GM12878 (cell line): ENCODE data around the gene GTF2H1. TPM values are rescaled to one million over a fixed set of nuclear protein-coding genes. Genes with fewer than 3 reads are reported as not detected.
A peak's percentile ranks its signal among the peaks of the same experiment; 100 is the strongest.
"Not testable (repeated sequence)": the region's sequence is repeated elsewhere in the genome, so short reads cannot be mapped to it uniquely, and the experiment has no call there.

Source experiments
- ATAC-seq: fragments of 200-7000 bp; cut with Tn5 transposase; 3 replicates; pipeline ENCODE4 v1.9.1; 2020; ENCODE audit warnings: mild to moderate bottlenecking, moderate library complexity
- BruUV-seq: library from RNA; stranded (reverse); fragments of 400-500 nt; replicated peaks from 2 replicates; lab custom pipeline; 2021; lab: Mats Ljungman, UMichigan
- CTCF ChIA-PET: fragments of 300-600 bp; sonication (Branson Sonifier 250); formaldehyde crosslinking; extraction: SDS; loops from one replicate; lab custom pipeline; 2021; ENCODE audit warnings: inconsistent platforms; lab: Yijun Ruan, JAX
- POLR2A ChIA-PET: fragments of 350-600 bp; formaldehyde crosslinking; extraction: SDS; loops from one replicate; lab custom pipeline; 2021; ENCODE audit warnings: inconsistent platforms; lab: Charles Lee
- RAD21 ChIA-PET: fragments of 300-600 bp; sonication (Branson Sonifier 250); formaldehyde crosslinking; loops from one replicate; lab custom pipeline; 2023; ENCODE audit warnings: antibody characterized with exemption; ENCODE audit not compliant: unreplicated experiment; lab: Charles Lee
- SMC1A ChIA-PET: fragments of 300-600 bp; sonication (Branson Sonifier 250); formaldehyde crosslinking; loops from one replicate; lab custom pipeline; 2023; ENCODE audit not compliant: unreplicated experiment, uncharacterized antibody; lab: Charles Lee
- DNase-seq: peaks from one replicate; pipeline ENCODE4 v3.0.0-alpha.2; 2011; ENCODE audit warnings: low read depth, low spot score
- FAIRE-seq: peaks from 3 replicates; lab custom pipeline; 2011; peaks lifted over from hg19 to GRCh38; lab: Jason Lieb, UNC
- H2AFZ ChIP-seq: 2 replicates; pipeline ENCODE4 v1.6.0; 2011; ENCODE audit warnings: low read depth, low read length, control low read depth; ENCODE audit not compliant: control insufficient read depth
- H3K27ac ChIP-seq: 2 replicates; pipeline ENCODE4 v1.5.1; 2011; ENCODE audit warnings: control low read depth; ENCODE audit not compliant: control insufficient read depth, insufficient read depth
- H3K27me3 ChIP-seq, 2 experiments: replicated peaks in 1 of 2; 2 replicates each; pipeline versions ENCODE4 v1.6.0 to v1.6.1; 2011; ENCODE audit warnings: low read length in 1 of 2; ENCODE audit not compliant: control insufficient read depth in 2 of 2, insufficient read depth in 2 of 2
- H3K36me3 ChIP-seq, 2 experiments: 2 replicates each; pipeline ENCODE4 v1.5.1; 2011; ENCODE audit warnings: low read length in 1 of 2; ENCODE audit not compliant: control insufficient read depth in 2 of 2, insufficient read depth in 2 of 2
- H3K4me1 ChIP-seq: 2 replicates; pipeline ENCODE4 v1.6.1; 2011; ENCODE audit warnings: mild to moderate bottlenecking, low read length, moderate library complexity, mixed read lengths; ENCODE audit not compliant: control insufficient read depth, insufficient read depth
- H3K4me2 ChIP-seq: 2 replicates; pipeline ENCODE4 v1.6.0; 2011; ENCODE audit warnings: control low read depth; ENCODE audit not compliant: control insufficient read depth, insufficient read depth
- H3K4me3 ChIP-seq: fragments of 200-600 bp; sonication (generic); 2 replicates; pipeline ENCODE4 v1.5.1; 2016
- H3K79me2 ChIP-seq: 2 replicates; pipeline ENCODE4 v1.6.0; 2011; ENCODE audit warnings: low read length; ENCODE audit not compliant: control insufficient read depth, insufficient read depth
- H3K9ac ChIP-seq: 2 replicates; pipeline ENCODE4 v1.8.0; 2011; ENCODE audit warnings: low read length, control low read depth, mixed read lengths; ENCODE audit not compliant: control insufficient read depth, insufficient read depth
- H3K9me3 ChIP-seq: replicated peaks from 3 replicates; pipeline ENCODE4 v1.5.1; 2011; ENCODE audit warnings: mild to moderate bottlenecking, low read length; ENCODE audit not compliant: control insufficient read depth, insufficient read depth
- H4K20me1 ChIP-seq: 2 replicates; pipeline ENCODE4 v1.6.0; 2011; ENCODE audit not compliant: control insufficient read depth, insufficient read depth
- BACH1 ChIP-seq: fragments of 450-650 bp; IDR thresholded peaks from 2 replicates; pipeline ENCODE4 v1.6.1; 2017; ENCODE audit warnings: mild to moderate bottlenecking, borderline replicate concordance
- E2F8 ChIP-seq: fragments of 450-650 bp; IDR thresholded peaks from 2 replicates; pipeline ENCODE4 v1.6.1; 2018; ENCODE audit warnings: mild to moderate bottlenecking, low read depth, moderate library complexity; ENCODE audit not compliant: partially characterized antibody
- IKZF2 ChIP-seq, 2 experiments: fragments of 450-650 bp; IDR thresholded peaks; 2 replicates each; pipeline ENCODE4 v1.6.1; 2017; ENCODE audit warnings: mild to moderate bottlenecking in 2 of 2, moderate library complexity in 2 of 2
- MAX ChIP-seq: IDR thresholded peaks from 2 replicates; pipeline ENCODE4 v1.6.1; 2012; ENCODE audit warnings: low read depth, low read length, improper control_type of control experiment
- PKNOX1 ChIP-seq: fragments of 450-650 bp; IDR thresholded peaks from 2 replicates; pipeline ENCODE4 v1.6.1; 2016; ENCODE audit warnings: mild to moderate bottlenecking
- POLR2AphosphoS2 ChIP-seq: IDR thresholded peaks from 2 replicates; pipeline ENCODE4 v1.6.1; 2011; ENCODE audit warnings: low read depth, mild to moderate bottlenecking, low read length, improper control_type of control experiment, moderate library complexity
- ZBED1 ChIP-seq: IDR thresholded peaks from 2 replicates; pipeline ENCODE4 v1.6.1; 2016; ENCODE audit warnings: borderline replicate concordance
- WGBS: methylation state at CpG from one replicate; pipeline ENCODE4 v1.1.6; 2016; ENCODE audit warnings: low lambda C conversion rate; ENCODE audit not compliant: insufficient replicate concordance, insufficient coverage; ENCODE audit errors: missing lambda C conversion rate; 5-methylcytosine and 5-hydroxymethylcytosine counted together
- in situ Hi-C: fragments of 300-500 bp; cut with MboI; formaldehyde crosslinking; loops from 9 replicates; pipeline ENCODE4 v1.14.3; 2018; ENCODE audit warnings: mixed read lengths
- intact Hi-C: fragments of 100-400 bp; cut with micrococcal nuclease; formaldehyde crosslinking; loops from one replicate; pipeline ENCODE4 v1.14.2; 2022; ENCODE audit not compliant: unreplicated experiment
- polyA plus RNA-seq, 11 experiments: library from polyadenylated mRNA; depleted of rRNA in 4 of 11; unstranded in 6 of 11; stranded (reverse) in 5 of 11; fragments of >200 nt; fragmentation: Nextera tagmentation in 4 of 11; fragmentation: Illumina TruSeq in 1 of 11; extraction: Ambion mirVana in 4 of 11; extraction: Trizol in 1 of 11; gene quantifications; 1 replicate in 1 of 11; 2 replicates in 10 of 11; pipeline versions ENCODE4 v1.2.1 to v1.2.3, GENCODE V29; 2011 to 2016; ENCODE audit warnings: inconsistent platforms in 2 of 11, missing spikeins in 2 of 11, low read depth in 1 of 11
- total RNA-seq, 4 experiments: library from RNA; depleted of rRNA in 3 of 4; stranded (reverse); fragments of >200 nt in 3 of 4; fragmentation: Illumina TruSeq in 1 of 4; extraction: Trizol in 1 of 4; gene quantifications; 2 replicates each; pipeline versions ENCODE4 v1.2.1 to v1.2.3, GENCODE V29; 2013 to 2021

Gene GTF2H1
- total and polyA plus RNA-seq, 10 of the 15 experiments (the other 5 are each of a cell fraction or from before 2014, with no cell fraction given), result 36.7 to 68.8 (median 46.6) TPM

- DNase-seq, RAD21 ChIA-PET, H2AFZ ChIP-seq, H3K4me3 ChIP-seq, H3K79me2 ChIP-seq, H3K4me2 ChIP-seq, FAIRE-seq, H3K9me3 ChIP-seq, H3K27me3 ChIP-seq, in situ Hi-C loops, ATAC-seq, CTCF ChIA-PET, H3K9ac ChIP-seq, H3K4me1 ChIP-seq, H3K27ac ChIP-seq, H4K20me1 ChIP-seq, intact Hi-C loops: not testable (repeated sequence)
- 92% methylated on average over 3 of the region's 3 CpGs for WGBS
- H3K36me3 ChIP-seq, result peaks cover 12 to 36% of the 10 kb centered on the region in 2 experiments
- SMC1A ChIA-PET, result interaction anchor here (0.6 to 1.4 kb wide), 4 partner anchors 10 to 115 kb away, joined by 3 to 6 read pairs (median 3); no protein-coding TSS in a partner anchor
- POLR2A ChIA-PET, result interaction anchor here (2.4 kb wide), 1 partner anchor 10 kb away, joined by 9 read pairs; no protein-coding TSS in a partner anchor
- TSS peak; percentile 99 for BruUV-seq
Observed at GRCh38 chr11:18407400-18407799, 85.0 kb downstream of the GTF2H1 start.

GRCh38 chr11:18408558-18409291 lies 86.4 kb downstream of the GTF2H1 start:
- SMC1A ChIA-PET, result interaction anchor here (0.9 to 1.3 kb wide), 2 partner anchors 25 to 164 kb away, joined by 4 read pairs; no protein-coding TSS in a partner anchor
- CTCF ChIA-PET, result interaction anchor here (0.7 kb wide), 1 partner anchor 25 kb away, joined by 3 read pairs; no protein-coding TSS in a partner anchor
- no TSS peak for BruUV-seq
- H3K27ac ChIP-seq, result no peak overlapping the region
- ATAC-seq (peak; percentile 12), FAIRE-seq (no peak), DNase-seq (no peak)
- RAD21 ChIA-PET, result interaction anchor here (0.6 kb wide), 1 partner anchor 179 kb away, joined by 3 read pairs; no protein-coding TSS in a partner anchor
- no peak overlapping the region for H3K4me2 ChIP-seq
- no peak overlapping the region for H3K9ac ChIP-seq
- 0 out of 2 replicates have a peak, but pooled peaks cover 3% of the 10 kb centered on the region for H4K20me1 ChIP-seq
- H2AFZ ChIP-seq, result no peak overlapping the region
- no peaks in the 10 kb centered on the region for H3K27me3 ChIP-seq
- in situ Hi-C loops, result no loop called here
- H3K36me3 ChIP-seq, result peaks cover 12 to 29% of the 10 kb centered on the region in 2 experiments
- WGBS, result 83% methylated on average over 9 of the region's 9 CpGs
- H3K4me1 ChIP-seq, result no peaks in the 10 kb centered on the region
- H3K79me2 ChIP-seq, result no peaks in the 10 kb centered on the region; the same call in 1 of the 2 replicates
- H3K4me3 ChIP-seq, result no peak overlapping the region
- POLR2A ChIA-PET, result interaction anchor here (1.2 kb wide), 1 partner anchor 13 kb away, joined by 5 read pairs; no protein-coding TSS in a partner anchor
- no peaks in the 10 kb centered on the region for H3K9me3 ChIP-seq
- TF ChIP-seq IKZF2 (IDR thresholded peaks at IDR 0.05), result peak in 1 of 2 experiments; percentile 38; a peak in 1 of 4 replicates
- TF ChIP-seq ZBED1, result 0 out of 2 replicates have a peak, but pooled peaks have one; percentile 48
- no peak for TF ChIP-seq MAX
- TF ChIP-seq PKNOX1, result no peak
- peak; percentile 18 for TF ChIP-seq E2F8
- TF ChIP-seq BACH1, result peak; percentile 51; the same call in 1 of the 2 replicates
- TF ChIP-seq POLR2AphosphoS2, result peak; percentile 64; the same call in 1 of the 2 replicates
- intact Hi-C loops, result no loop called here
